Activated CD4-positive, alpha-beta T cell treated with anti-CD3 and anti-CD28 coated beads for 4 hours (primary cell): ENCODE measurements around the gene ZC3H18.

Experiments
- DNase-seq, 2 donors: peaks; one replicate each; pipeline ENCODE4 v3.0.0-alpha.2; 2020

The ZC3H18 gene

DNA sequence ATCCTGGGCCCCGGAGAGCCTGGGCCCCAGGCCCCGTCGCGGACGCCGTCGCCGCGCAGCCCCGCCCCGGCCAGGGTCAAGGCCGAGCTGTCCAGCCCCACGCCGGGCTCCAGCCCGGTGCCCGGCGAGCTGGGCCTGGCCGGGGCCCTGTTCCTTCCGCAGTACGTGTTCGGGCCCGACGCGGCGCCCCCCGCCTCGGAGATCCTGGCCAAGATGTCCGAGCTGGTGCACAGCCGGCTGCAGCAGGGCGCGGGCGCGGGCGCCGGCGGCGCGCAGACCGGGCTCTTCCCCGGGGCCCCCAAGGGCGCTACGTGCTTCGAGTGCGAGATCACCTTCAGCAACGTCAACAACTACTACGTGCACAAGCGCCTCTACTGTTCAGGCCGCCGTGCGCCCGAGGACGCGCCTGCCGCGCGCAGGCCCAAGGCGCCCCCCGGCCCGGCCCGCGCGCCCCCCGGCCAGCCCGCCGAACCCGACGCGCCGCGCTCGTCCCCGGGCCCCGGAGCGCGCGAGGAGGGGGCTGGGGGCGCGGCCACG lies 36.8 kb upstream of the ZC3H18 start:
- no peak for DNase-seq

DNA sequence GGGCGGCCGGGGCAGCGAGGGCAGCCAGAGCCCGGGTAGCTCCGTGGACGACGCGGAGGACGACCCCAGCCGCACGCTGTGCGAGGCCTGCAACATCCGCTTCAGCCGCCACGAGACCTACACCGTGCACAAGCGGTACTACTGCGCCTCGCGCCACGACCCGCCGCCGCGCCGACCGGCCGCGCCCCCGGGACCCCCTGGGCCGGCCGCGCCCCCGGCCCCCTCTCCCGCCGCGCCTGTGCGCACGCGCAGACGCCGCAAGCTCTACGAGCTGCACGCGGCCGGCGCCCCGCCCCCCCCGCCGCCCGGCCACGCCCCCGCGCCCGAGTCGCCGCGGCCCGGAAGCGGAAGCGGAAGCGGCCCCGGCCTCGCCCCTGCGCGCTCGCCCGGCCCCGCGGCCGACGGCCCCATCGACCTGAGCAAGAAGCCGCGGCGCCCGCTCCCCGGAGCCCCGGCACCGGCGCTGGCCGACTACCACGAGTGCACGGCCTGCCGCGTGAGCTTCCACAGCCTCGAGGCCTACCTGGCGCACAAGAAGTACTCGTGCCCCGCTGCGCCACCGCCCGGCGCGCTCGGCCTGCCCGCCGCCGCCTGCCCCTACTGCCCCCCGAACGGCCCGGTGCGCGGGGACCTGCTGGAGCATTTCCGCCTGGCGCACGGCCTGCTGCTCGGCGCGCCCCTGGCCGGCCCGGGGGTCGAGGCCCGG lies 36.1 kb upstream of the ZC3H18 start:
- peak; percentile 73 to 74 for DNase-seq

DNA sequence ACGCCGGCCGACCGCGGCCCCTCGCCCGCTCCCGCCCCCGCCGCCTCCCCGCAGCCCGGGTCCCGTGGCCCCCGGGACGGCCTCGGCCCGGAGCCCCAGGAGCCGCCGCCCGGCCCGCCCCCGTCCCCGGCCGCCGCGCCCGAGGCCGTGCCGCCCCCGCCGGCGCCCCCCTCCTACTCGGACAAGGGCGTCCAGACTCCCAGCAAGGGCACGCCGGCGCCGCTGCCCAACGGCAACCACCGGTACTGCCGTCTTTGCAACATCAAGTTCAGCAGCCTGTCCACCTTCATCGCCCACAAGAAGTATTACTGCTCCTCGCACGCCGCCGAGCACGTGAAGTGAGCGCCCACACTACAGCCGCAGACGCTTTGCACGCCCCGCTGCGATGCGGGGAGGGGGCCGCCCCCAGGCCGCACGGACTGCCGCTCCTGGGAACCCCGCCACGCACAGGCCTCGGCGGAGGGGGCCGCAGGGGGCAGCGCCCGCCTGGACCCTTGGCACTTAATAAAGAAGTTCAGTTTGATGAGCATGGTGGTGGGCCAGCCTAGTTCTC lies 35.5 kb upstream of the ZC3H18 start:
- DNase-seq, result peak in 1 of 2 donors; percentile 28

DNA sequence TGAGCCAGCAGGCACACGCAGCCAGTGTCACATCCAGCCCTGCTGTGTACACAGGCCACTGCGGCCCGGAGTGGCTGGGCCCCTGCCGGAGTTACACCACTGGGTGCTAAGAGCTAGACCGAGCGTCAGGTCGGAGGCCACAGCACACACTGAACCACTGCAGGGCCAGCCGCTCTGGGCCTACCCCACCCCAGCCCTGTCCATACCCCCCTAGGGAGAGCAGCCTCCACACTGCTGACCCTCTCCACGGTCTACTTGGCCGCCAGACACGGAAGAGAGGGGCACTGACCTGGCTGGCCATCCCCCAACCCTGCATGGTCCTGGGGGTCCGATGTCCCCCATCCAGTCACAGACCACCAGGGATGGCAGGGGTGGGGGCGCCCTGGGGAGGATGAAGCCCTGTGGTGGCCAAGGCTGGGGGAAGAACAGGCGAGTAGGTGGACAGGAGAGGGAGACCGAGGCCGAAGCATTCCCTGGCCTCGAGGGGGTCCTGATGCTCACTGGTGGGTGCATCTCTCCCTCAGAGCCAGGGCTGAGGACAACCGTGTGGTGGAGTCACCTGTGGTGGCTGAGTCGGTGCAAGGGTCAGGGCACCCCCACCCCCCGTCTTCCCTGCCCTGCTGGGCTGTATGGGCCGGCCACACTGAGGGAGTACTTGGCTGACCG lies 34.9 kb upstream of the ZC3H18 start:
- no peak for DNase-seq

DNA sequence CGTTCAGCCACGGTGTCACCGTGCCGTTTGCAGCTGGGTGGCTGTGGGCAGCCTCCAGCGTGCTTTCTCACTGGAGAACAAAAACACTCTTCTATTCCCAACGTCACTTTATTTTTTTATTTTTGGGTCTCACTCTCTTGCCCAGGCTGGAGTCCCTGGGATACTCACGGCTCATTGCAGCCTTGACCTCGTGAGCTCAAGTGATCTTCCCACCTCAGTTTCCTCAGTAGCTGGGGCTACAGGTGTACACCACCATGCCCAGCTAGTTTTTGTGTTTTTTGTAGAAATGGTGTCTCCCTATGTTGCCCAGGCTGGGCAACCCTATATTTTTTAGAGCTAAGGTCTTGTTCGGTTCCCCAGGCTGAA lies 34.4 kb upstream of the ZC3H18 start:
- no peak for DNase-seq

DNA sequence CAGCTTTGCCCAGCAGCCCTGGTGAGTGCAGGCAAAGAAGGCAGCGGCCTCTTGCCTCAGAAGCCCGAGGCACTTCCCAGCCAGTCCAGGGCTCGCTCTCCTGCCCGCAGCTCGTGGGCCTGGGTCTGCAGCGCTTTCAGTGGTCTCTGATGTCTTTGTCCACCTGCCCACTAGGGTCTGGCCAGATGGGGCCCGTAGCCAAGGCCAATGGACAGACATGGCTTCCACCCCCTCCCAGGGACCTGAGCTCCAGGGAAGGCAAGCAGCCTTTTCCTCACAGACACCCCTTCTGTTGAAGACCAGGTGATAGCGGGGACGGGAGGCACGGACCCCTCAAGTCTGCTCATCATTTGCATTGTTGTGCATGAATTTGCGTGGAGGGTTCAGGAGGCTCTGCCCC lies 33.7 kb upstream of the ZC3H18 start:
- DNase-seq, result no peak

DNA sequence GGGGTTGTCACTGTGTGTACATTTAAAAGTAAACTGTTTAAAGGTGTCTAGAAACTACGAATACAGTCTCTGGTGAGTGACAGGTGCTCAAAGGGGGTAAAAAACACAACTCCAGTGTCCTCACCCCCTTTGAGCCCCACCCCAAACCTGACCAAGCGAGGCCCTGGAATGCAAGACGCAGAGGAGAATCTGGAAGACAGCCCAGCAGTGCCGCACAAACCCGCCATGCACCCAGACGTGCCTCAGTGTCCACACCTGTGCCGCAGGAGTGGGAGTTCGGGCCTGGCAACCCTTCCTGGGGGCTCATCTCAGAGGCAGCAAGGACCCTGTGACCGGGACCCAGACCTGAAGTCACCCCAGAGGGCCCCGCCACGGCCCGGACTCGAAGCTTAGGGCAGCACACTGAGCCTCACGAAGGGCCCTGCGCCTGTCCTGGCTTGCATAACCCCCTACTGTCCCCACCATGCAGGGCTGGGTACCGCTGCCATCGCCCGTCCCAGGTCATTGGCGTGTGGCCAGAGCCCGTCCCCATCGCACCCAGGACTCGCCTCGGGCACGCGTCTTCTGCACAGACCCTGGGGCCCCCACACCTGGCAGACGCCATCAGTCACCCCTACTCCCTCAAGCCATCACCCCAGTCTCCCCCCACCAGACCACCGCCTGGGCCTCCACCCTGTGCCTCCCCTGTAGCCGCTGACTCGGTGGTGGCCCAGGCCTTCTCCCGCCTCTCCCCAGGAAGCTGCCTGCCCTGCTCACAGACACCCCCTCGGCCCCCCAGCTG lies 33.0 kb upstream of the ZC3H18 start:
- no peak for DNase-seq

DNA sequence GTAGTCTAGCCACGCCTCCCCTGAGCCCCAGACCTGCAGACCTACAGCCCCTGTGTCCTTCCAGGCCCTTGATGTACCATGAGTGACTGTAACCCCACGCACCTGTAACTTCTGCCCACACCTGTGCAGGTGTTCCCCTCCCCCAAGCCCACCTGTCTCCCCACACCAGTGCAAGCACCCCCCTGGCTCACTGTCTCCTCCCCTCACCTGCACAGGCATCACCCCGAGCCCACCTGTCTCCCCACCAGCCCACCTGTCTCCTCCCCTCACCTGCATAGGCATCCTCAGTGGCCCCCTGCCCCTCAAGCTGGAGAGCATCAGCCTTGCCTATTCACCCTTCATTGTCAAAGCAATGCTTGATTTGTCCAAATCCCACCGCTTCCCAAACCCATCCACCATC lies 32.3 kb upstream of the ZC3H18 start:
- DNase-seq, result no peak

DNA sequence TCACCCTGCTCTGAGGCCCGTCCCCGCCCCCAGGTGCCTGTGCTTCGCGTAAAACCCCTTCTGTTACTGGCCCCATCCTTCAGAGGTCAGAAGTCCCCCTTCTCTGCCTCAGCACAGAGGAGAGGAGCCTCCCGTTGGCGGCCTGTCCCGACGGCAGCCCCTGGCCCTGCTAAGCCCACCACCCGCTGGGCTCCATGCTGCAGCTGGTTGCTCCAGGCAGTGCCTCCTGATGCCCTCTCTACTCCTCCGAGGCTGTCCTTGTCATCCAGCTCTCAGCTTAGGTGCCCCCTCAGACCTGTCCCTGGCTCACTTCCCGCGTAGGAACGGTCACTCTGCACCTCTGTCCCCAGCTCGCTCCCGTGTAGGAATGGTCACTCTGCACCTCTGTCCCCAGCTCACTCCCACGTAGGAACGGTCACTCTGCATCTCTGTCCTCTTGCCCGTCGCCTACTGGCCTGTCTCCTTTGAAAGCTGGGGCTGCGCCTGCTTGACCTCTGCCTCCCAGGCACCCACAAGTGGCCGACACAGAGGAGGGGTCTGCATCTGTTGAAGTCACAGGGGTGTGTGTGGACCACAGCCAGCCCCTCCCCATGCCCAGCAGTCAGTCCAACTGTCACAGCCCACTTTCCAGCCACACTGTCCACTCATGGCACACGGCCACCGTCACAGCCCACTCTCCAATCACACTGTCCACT lies 31.7 kb upstream of the ZC3H18 start:
- no peak for DNase-seq

DNA sequence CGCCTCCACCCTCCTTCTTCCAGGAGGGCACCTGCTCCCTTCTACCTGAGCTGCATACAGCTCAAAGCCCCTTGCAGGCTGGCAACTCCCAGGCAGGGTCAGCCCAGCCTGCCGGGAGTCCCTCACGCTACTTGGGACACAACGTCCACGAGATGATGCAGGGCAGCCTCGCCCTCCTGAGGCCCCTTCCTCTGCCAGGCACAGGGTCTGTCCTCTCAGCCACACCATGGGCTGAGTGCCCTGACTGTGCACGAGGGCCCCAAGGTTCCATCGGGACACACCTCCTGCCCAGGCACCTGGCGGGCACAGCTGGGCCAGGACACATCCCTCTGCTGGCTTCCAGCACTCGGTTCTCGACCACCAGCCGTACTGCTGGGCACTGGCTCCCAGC lies 30.9 kb upstream of the ZC3H18 start:
- no peak for DNase-seq

DNA sequence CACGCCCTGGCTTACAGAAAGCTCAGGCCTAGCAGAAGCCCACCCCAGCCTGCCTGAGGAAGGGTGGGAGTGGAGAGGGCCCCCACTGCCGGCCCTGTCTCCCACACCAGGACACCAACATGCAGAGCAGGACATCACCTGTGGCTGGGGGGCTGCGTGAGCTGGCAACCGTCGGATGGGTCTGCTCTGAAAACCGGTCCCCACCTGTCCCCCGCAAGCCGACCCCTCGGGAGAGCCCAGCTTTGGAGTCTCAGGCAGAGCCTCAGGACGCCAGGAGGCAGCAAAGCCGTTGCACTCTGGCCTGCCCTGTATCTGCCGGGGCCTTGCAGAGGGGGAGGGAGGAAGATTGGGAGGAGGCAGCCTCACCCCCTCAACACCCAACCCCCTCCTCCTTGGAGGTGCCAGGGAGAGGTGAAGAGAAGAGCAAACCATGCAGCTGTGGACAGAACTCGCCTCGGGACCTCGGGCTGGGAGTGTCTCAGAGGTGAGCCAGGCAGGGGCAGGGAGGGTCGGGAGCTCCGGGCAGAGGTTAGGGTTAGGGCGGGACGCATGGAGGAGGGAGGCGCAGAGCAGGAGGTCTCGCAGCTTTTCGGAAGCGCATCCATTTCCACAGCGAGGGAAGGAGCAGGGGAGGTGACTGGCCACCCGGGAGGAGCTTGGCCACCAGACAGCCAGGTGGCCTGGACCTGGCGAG lies 30.4 kb upstream of the ZC3H18 start:
- no peak for DNase-seq

DNA sequence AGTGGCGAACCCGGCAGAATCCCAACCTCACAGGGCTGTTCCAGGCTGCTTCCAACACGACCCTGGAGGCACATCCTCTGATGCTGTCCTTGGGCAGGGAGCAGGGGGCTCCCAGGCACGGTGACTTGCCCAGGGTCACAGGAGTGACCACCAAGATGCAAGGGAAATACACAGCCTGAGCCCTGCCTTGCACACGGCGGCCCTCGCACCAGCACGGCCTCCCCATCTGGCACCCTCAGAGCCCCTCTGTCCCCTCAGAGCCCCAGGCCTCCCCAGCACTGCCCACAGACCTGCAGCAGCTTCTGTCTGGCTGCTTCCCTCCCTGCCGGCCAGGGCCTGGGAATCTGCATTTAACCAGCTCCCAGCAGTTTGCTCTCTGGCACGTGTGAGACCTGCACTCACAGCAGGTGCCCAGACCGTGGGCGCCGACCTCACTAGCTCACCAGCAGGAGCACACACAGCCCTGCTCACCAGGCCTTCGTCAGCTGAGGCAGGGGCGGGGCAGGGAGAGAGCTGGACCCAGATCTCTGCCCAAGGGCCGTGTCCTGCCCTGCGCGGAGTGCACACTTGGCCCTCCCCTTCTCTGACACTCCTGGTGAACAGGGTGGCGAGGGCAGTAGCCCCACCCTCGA lies 29.7 kb upstream of the ZC3H18 start:
- DNase-seq, result no peak

DNA sequence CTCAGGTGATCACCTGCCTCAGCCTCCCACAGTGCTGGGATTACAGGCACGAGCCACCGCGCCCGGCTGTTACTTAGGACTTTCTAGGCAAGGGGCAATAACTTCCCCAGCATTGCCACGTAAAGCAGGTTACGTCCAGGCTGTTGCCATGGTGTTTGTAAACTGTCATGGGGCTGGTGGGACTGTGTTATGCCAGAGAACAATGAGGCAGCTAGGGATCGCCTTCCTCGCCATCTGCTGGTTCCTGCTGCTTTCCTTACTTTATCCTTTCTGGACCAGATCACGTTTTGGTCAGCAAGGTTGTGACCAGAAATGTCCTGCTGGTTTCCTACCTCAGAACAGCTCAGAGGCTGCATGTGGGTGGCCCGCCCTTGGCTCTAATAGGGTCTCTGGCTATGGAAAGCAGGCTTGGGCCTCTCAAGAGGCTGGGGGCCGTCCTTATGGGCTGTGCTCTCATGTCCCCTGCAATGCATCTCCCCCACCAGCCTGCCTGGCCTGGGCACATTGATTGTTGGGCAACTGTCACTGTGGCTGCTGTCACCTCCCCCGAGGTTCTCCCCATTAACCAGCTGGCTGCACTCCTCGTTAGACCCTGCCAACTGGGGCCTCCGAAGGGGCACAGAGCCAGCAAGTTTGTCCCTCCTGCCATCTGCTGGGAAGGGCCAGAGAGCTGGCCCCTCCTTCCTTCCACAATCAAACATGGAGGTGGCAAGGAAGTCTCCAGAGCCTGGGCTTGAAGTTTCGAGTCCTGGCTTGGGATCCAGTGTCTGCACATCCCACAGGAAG lies 28.2 kb upstream of the ZC3H18 start:
- no peak for DNase-seq

DNA sequence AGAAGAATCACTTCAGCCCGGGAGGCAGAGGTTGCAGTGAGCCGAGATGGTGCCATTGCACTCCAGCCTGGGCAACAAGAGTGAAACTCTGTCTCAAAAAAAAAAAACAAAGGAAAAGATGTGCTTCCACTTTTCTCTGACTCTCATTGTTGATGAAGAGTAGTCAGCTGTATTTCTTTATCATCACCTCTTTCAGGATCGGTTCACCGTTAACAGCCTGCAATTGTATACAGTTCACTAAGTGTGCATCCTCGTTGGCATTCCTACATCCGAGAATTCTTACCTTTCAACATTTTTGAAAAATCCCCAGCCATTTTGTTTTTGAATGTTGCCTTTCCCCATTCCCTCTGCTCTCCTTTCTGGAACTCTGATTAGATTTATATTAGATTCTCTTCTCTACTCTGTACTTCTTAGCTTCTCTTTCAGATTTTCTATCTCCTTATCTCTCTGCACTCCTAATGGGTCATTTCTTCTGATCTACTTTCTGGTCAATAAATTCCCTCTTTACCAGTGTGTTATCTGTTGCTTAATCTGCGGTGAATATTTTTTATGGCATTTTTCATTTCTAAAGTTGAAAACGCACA lies 26.9 kb upstream of the ZC3H18 start:
- DNase-seq, result no peak

DNA sequence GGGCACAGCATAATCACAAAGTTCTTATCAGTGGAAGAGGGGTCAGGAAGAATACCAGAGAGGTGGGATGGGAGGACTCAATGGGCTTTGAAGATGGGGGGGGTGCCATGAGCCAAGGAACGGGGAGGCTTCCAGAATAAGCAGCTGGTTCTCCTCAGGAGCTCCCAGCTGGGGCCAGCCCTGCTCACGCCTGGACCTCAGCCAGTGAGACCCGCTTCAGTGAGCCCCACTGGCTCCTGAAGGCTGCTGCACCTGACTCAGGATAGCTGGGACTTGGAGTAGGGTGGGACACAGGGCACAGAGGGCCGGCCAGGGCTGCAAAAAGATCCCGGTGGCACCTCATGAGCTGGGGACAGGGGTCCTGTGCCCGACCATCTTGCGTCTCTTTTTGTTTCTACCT lies 24.4 kb upstream of the ZC3H18 start:
- no peak for DNase-seq

DNA sequence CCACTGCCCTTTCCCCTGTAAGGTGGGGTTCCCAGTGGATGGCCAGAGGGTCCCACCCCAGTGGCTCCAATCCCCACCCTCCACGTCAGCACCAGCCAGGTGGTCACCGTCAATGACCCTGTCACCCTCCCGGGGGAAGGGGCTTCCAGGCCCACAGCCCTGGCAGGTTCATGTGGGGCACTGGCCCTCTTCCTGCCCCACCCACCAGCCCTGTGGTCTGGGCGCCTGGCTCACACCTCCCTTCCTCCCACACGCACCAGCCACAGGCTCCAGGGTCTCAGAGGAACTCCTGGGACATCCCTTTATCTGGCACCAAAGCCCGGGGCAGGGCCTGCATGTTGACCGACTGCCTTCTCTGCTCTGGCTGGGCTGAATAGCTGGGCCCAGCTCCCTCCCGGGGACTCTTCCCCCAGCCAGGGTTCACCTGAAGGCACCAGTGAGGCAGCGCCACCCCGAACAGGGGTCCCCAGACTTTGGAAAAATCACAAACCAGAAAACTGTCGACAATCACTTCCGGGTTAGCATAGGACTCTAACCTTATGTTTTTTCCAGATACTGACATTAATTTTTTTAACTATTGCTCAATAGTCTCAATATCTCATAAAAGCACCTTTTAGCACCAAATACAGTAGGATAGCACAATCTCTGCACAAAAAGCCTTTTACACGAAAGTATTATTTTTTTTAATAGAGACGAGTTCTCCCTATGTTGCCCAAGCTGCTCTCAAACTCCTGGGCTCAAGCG lies 21.9 kb upstream of the ZC3H18 start:
- no peak for DNase-seq

DNA sequence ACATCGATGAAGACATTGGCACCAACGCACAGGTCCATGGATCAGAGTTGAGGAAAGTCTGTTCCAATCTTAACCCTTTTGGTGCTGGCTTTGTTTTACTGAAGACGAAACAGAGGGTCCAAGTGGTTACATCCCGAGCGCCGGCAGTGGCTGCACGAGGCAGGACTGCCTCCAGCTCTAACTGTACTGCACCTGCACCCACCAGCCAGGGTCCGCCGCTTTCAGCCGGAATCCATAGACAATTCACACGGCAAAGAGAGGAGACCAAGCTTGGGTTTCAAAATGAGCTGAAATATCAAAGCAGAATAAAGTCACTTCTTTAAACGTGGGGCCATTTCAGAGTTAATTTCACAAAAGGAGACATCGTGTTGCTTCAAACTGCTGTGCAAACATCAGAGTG lies 21.2 kb upstream of the ZC3H18 start:
- no peak for DNase-seq

DNA sequence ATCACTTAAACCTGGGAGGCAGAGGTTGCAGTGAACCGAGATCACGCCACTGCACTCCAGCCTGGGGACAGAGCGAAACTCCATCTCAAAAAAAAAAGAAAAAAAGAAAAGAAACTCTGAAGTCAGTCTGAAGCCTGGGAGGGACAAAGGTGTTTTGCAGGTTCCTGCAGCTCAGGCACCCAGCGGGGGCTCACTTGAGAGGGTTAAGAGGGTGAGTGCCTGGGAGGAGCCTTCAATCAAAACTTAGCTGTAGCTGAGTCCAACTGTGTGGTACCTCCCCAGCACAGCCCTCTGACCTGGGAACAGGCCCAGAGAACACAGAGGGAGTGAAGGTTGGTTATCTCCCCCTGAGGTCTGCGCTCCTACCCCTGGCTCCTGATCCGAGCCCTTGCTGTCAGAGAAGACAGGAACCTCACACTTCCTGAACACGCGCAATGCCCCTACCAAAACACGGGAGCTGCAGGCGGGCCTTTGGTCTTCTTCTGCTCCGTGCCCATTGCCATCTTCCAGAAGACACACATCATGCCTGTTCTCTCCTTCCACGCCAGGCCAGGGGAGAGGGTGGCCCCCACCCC lies 20.4 kb upstream of the ZC3H18 start:
- no peak for DNase-seq

DNA sequence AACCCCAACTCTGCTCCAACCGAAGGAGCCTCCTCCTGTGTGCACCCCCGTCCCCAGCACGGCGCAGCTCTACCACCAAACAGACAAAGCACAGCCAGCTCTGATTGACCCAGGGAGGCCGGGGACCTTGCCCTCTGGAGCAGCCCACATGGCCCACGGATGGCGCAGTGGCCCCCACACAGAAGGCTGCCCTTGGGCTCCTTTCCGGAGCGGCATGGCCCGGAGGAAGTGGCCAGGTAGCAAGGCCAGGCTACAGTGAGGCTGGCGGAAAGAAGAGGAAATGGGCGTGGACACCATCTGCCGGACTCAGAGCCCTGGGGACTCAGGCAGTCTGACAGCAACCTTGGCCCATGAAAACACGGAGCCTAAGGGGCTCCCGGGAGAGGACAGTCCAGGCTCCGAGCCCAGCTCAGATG lies 19.9 kb upstream of the ZC3H18 start:
- no peak for DNase-seq
